H1 (cell line): Measurements from ENCODE around the gene VPS51. TPM values are rescaled to one million over a fixed set of nuclear protein-coding genes. Genes with fewer than 3 reads are reported as not detected.

Experiments used
- ASH2L ChIP-seq: fragments of 200-600, 300-600 bp; sonication (generic); IDR thresholded peaks from one replicate; pipeline ENCODE4 v1.7.1; 2017; ENCODE audit warnings: low read length
- CBX5 ChIP-seq: fragments of 300-800, 300-1000 bp; sonication (generic); IDR thresholded peaks from 2 replicates; pipeline ENCODE4 v1.7.1; 2016; ENCODE audit warnings: antibody characterized with exemption, low read length, low read depth
- CREB1 ChIP-seq: IDR thresholded peaks from 2 replicates; pipeline ENCODE4 v1.6.1; 2012; ENCODE audit warnings: inconsistent platforms
- CTBP2 ChIP-seq: IDR thresholded peaks from 2 replicates; pipeline ENCODE4 v1.7.0; 2011; ENCODE audit warnings: borderline replicate concordance, mild to moderate bottlenecking, moderate library complexity, mixed read lengths, low read length; ENCODE audit not compliant: insufficient read depth, insufficient read length
- EGR1 ChIP-seq: IDR thresholded peaks from 2 replicates; pipeline ENCODE4 v1.6.1; 2011; ENCODE audit warnings: low read depth, low read length, borderline replicate concordance
- EZH2 ChIP-seq: fragments of 200-600 bp; sonication (generic); IDR thresholded peaks from 2 replicates; pipeline ENCODE4 v1.7.1; 2012; ENCODE audit warnings: low read depth, mild to moderate bottlenecking, moderate library complexity, low read length, inconsistent platforms; ENCODE audit not compliant: severe bottlenecking
- FOSL1 ChIP-seq: IDR thresholded peaks from 2 replicates; pipeline ENCODE4 v1.6.1; 2011; ENCODE audit warnings: mild to moderate bottlenecking, low read depth, low read length, moderate library complexity; ENCODE audit not compliant: insufficient read depth
- HDAC6 ChIP-seq: IDR thresholded peaks from one replicate; pipeline ENCODE4 v1.7.1; 2012; ENCODE audit warnings: low read depth, mild to moderate bottlenecking, inconsistent platforms, low read length, moderate library complexity
- PHF8 ChIP-seq: fragments of 200-600 bp; sonication (generic); conservative IDR thresholded peaks from 2 replicates; pipeline ENCODE4 v1.7.1; 2012; ENCODE audit warnings: low read depth, mild to moderate bottlenecking, inconsistent platforms, low read length, moderate library complexity
- RAD21 ChIP-seq, 2 experiments: IDR thresholded peaks in 1 of 2; conservative IDR thresholded peaks in 1 of 2; 2 replicates each; pipeline ENCODE4 v1.6.1; 2011; ENCODE audit warnings: low read depth in 2 of 2, low read length in 2 of 2, improper control_type of control experiment in 1 of 2, inconsistent platforms in 1 of 2, mild to moderate bottlenecking in 1 of 2, moderate library complexity in 1 of 2
- RBBP5 ChIP-seq: IDR thresholded peaks from 2 replicates; pipeline ENCODE4 v1.7.1; 2012; ENCODE audit warnings: low read depth, mild to moderate bottlenecking, inconsistent platforms, low read length, moderate library complexity, borderline replicate concordance
- RFX5 ChIP-seq: IDR thresholded peaks from 2 replicates; pipeline ENCODE4 v1.6.1; 2011; ENCODE audit warnings: low read depth, low read length, improper control_type of control experiment, borderline replicate concordance
- RNF2 ChIP-seq: fragments of 200-900, 300-1000 bp; sonication (generic); IDR thresholded peaks from 2 replicates; pipeline ENCODE4 v1.7.1; 2016; ENCODE audit warnings: borderline replicate concordance, low read depth, mild to moderate bottlenecking, antibody characterized with exemption, low read length; ENCODE audit not compliant: poor library complexity, severe bottlenecking; ENCODE audit errors: missing control alignments
- RXRA ChIP-seq: IDR thresholded peaks from 2 replicates; pipeline ENCODE4 v1.6.1; 2011; ENCODE audit warnings: low read depth, mild to moderate bottlenecking, low read length, moderate library complexity; ENCODE audit not compliant: insufficient read depth
- SAP30 ChIP-seq: fragments of 300-600 bp; sonication (generic); IDR thresholded peaks from 2 replicates; pipeline ENCODE4 v1.7.1; 2012; ENCODE audit warnings: low read length, moderate library complexity, mild to moderate bottlenecking, inconsistent platforms; ENCODE audit not compliant: insufficient read depth, insufficient replicate concordance
- SIRT6 ChIP-seq: IDR thresholded peaks from one replicate; pipeline ENCODE4 v1.7.1; 2012; ENCODE audit warnings: low read length, inconsistent platforms
- SP1 ChIP-seq: IDR thresholded peaks from 2 replicates; pipeline ENCODE4 v1.6.1; 2011; ENCODE audit warnings: low read depth, low read length
- SP2 ChIP-seq: IDR thresholded peaks from 2 replicates; pipeline ENCODE4 v1.6.1; 2012; ENCODE audit warnings: mild to moderate bottlenecking, low read length, inconsistent platforms
- USF2 ChIP-seq: IDR thresholded peaks from 2 replicates; pipeline ENCODE4 v1.6.1; 2011; ENCODE audit warnings: low read length, improper control_type of control experiment
- polyA plus RNA-seq, 7 experiments: library from polyadenylated mRNA; depleted of rRNA in 3 of 7; stranded (reverse) in 5 of 7; unstranded in 2 of 7; fragments of >200 nt in 5 of 7; fragments of 200-250 nt in 2 of 7; gene quantifications; 1 replicate in 5 of 7; 2 replicates in 1 of 7; 4 replicates in 1 of 7; pipeline versions ENCODE4 v1.2.1 to v1.2.3, GENCODE V29; 2011 to 2013; ENCODE audit warnings: missing spikeins in 2 of 7, mixed read lengths in 2 of 7
- total RNA-seq: library from RNA; stranded (reverse); fragmentation: NEBNext Ultra II Directional; extraction: Animal tissue kit (Norgen Biotek cat#: 25700); gene quantifications from 2 replicates; pipeline ENCODE4 v1.2.1, GENCODE V29; 2021

VPS51 gene
- total and polyA plus RNA-seq, 2 of the 8 experiments (the other 6 are each of a cell fraction or from before 2014, with no cell fraction given) = 97.4 to 142 TPM

- TF ChIP-seq RXRA (no peak), SIRT6 (no peak), EZH2 (no peak), FOSL1 (no peak), ASH2L (peak; percentile 19), RFX5 (no peak), SAP30 (peak; percentile 30), EGR1 (peak; percentile 90), CBX5 (no peak), PHF8 (peak; percentile 89), SP2 (no peak), CTBP2 (no peak), CREB1 (peak; percentile 90), USF2 (no peak), SP1 (peak; percentile 37; the same call in 1 of the 2 replicates), RNF2 (no peak), HDAC6 (no peak), RAD21 (IDR thresholded peaks at IDR 0.05 in 1 of 2, conservative IDR thresholded peaks at IDR 0.05 in 1 of 2; ENCODE audit: low read depth in 2 of 2, low read length in 2 of 2) (peak; percentile 76 to 80), RBBP5 (0 out of 2 replicates have a peak, but pooled peaks have one; percentile 40)
Measured at GRCh38 chr11:65117206-65118096, 21.4 kb downstream of the VPS51 start, which contains the start of gene ZNHIT2 (continued).
